ENCODE results near the gene ZNF654. TPM values are rescaled to one million over a fixed set of nuclear protein-coding genes. Genes with fewer than 3 reads are reported as not detected.

ZNF654 gene
- total and polyA plus RNA-seq, 9 of the 15 experiments (the other 6 are each of a cell fraction or from before 2014, with no cell fraction given) = 2.4 to 8.6 (median 5.1) TPM

DNA sequence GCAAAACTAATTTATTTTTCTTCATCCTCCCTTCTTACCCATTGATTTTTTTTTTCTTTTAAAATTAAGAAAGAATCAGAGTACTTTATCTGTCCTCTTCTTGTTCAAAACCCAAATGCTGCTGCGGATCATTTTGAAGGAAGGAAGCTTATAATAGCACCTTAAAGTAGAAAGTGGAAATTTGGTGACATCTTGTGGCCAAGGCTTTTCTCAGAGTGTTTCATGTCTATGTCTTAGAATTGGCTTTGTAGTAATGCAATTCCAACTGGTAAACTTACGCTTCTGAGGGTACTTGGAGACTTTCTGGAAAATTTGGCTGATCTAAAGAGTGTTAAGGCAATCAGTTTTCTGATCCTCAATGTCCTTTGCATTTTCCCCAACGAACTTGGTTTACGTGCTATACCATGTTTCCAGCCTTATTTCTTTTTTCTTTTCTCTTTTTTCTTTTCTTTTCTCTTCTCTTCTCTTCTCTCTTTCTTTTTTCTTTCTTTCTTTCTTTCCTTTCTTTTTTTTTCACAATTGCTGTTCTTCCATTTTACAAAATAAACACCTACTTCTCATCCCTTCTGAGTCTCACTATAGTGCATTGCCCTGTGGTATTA lies 121.4 kb downstream of the ZNF654 start:
- CTCF ChIA-PET (ENCODE audit: low intra/inter-chr PET ratio) = no interaction called here
- Histone ChIP-seq H3K9ac (ENCODE audit: insufficient read depth in 1 of 2, low read depth in 2 of 2, low read length in 2 of 2) (no peak overlapping the region), H3K27ac (ENCODE audit: extremely low read depth, low read depth, low read length) (no peak overlapping the region), H3K9me1 (ENCODE audit: control insufficient read depth, insufficient read depth, low read length) (no peaks in the 10 kb centered on the region), H3K27me3 (ENCODE audit: control insufficient read depth in 2 of 2, insufficient read depth in 2 of 2, low read length in 2 of 2) (no peaks in the 10 kb centered on the region), H3K79me2 (ENCODE audit: control insufficient read depth, insufficient read depth, low read length) (no peaks in the 10 kb centered on the region), H3K4me2 (ENCODE audit: insufficient read depth, low read length) (no peak overlapping the region), H2AFZ (ENCODE audit: low read depth, low read length) (no peak overlapping the region), H4K20me1 (replicated peaks; ENCODE audit: control insufficient read depth, insufficient read depth, low read length) (no peaks in the 10 kb centered on the region), H3K9me3 (replicated peaks; ENCODE audit: control insufficient read depth, insufficient read depth, low read depth, low read length) (no peaks in the 10 kb centered on the region), H3K4me1 (replicated peaks in 1 of 2; ENCODE audit: control insufficient read depth in 2 of 2, insufficient read depth in 2 of 2, low read length in 2 of 2) (no peaks in the 10 kb centered on the region), H3K36me3 (ENCODE audit: control insufficient read depth, insufficient read depth, low read length) (no peaks in the 10 kb centered on the region), H3K4me3 (no peak overlapping the region)
- ATAC-seq (peak; percentile 86), DNase-seq (ENCODE audit: extremely low read depth in 1 of 4, low spot score in 3 of 4) (peak in 2 of 4 experiments; percentile 16 to 60), FAIRE-seq (peak; percentile 69)
- intact Hi-C loops (cut with micrococcal nuclease) (loop anchor here (1.0 to 2.0 kb wide), 3 partner anchors 176 to 882 kb away; no protein-coding TSS in a partner anchor), in situ Hi-C loops (cut with MboI) (no loop called here)
- POLR2A ChIA-PET = no interaction called here
- no TSS peak for BruUV-seq (replicated peaks)
- 29% methylated on average over 4 of the region's 4 CpGs for WGBS (ENCODE audit: insufficient coverage, low coverage, missing lambda C conversion rate)
- TF ChIP-seq CTCFL (IDR thresholded peaks at IDR 0.05; ENCODE audit: borderline replicate concordance, insufficient read depth, low read depth, low read length, poor library complexity, severe bottlenecking) (no peak), ZFP91 (CRISPR knock-in tag; IDR thresholded peaks at IDR 0.05) (no peak), ZBTB11 (CRISPR knock-in tag; IDR thresholded peaks at IDR 0.05) (no peak), SMAD1 (IDR thresholded peaks at IDR 0.05; ENCODE audit: low read depth, low read length, partially characterized antibody) (no peak)
- TF ChIP-seq, protein P1, sequence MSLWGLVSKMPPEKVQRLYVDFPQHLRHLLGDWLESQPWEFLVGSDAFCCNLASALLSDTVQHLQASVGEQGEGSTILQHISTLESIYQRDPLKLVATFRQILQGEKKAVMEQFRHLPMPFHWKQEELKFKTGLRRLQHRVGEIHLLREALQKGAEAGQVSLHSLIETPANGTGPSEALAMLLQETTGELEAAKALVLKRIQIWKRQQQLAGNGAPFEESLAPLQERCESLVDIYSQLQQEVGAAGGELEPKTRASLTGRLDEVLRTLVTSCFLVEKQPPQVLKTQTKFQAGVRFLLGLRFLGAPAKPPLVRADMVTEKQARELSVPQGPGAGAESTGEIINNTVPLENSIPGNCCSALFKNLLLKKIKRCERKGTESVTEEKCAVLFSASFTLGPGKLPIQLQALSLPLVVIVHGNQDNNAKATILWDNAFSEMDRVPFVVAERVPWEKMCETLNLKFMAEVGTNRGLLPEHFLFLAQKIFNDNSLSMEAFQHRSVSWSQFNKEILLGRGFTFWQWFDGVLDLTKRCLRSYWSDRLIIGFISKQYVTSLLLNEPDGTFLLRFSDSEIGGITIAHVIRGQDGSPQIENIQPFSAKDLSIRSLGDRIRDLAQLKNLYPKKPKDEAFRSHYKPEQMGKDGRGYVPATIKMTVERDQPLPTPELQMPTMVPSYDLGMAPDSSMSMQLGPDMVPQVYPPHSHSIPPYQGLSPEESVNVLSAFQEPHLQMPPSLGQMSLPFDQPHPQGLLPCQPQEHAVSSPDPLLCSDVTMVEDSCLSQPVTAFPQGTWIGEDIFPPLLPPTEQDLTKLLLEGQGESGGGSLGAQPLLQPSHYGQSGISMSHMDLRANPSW (CRISPR knock-in tag; IDR thresholded peaks at IDR 0.05) = no peak
- TF ChIP-seq, protein P2, sequence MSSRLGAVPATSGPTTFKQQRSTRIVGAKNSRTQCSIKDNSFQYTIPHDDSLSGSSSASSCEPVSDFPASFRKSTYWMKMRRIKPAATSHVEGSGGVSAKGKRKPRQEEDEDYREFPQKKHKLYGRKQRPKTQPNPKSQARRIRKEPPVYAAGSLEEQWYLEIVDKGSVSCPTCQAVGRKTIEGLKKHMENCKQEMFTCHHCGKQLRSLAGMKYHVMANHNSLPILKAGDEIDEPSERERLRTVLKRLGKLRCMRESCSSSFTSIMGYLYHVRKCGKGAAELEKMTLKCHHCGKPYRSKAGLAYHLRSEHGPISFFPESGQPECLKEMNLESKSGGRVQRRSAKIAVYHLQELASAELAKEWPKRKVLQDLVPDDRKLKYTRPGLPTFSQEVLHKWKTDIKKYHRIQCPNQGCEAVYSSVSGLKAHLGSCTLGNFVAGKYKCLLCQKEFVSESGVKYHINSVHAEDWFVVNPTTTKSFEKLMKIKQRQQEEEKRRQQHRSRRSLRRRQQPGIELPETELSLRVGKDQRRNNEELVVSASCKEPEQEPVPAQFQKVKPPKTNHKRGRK (tag; IDR thresholded peaks at IDR 0.05) = peak; percentile 69

All from K562 (cell line).